HG02571 (cell line): ENCODE data around the gene LHPP.

Source experiments
- ATAC-seq: cut with Tn5 transposase; IDR thresholded peaks from one replicate; pipeline ENCODE4 v1.9.1; 2021; ENCODE audit warnings: mild to moderate bottlenecking, moderate library complexity; ENCODE audit not compliant: unreplicated experiment

LHPP gene

GRCh38 chr10:124653311-124653710 is 191.7 kb downstream of the LHPP start:
- no peak for ATAC-seq

- no peak for ATAC-seq
These were observed 192.4 kb downstream of the LHPP start for GRCh38 chr10:124653811-124654651.

GRCh38 chr10:124654686-124655085 is 193.1 kb downstream of the LHPP start:
- no peak for ATAC-seq

GRCh38 chr10:124655191-124656112 is 193.8 kb downstream of the LHPP start:
- no peak for ATAC-seq

- no peak for ATAC-seq
These were observed 194.5 kb downstream of the LHPP start for GRCh38 chr10:124656113-124656490.

GRCh38 chr10:124656541-124656940 is 194.9 kb downstream of the LHPP start:
- ATAC-seq: no peak

- ATAC-seq: no peak
These were observed 196.2 kb downstream of the LHPP start for GRCh38 chr10:124657806-124658205.

- ATAC-seq: no peak
These were observed 197.1 kb downstream of the LHPP start for GRCh38 chr10:124658591-124659242.

- ATAC-seq: no peak
These were observed 197.8 kb downstream of the LHPP start for GRCh38 chr10:124659380-124659779.

- ATAC-seq: no peak
These were observed 198.9 kb downstream of the LHPP start for GRCh38 chr10:124660404-124661125.

- no peak for ATAC-seq
These were observed 200.1 kb downstream of the LHPP start for GRCh38 chr10:124661660-124662180.

GRCh38 chr10:124663228-124663627 is 201.6 kb downstream of the LHPP start:
- ATAC-seq: no peak
